ENCODE measurements around the gene CXCL5. TPM values are rescaled to one million over a fixed set of nuclear protein-coding genes. Genes with fewer than 3 reads are reported as not detected.

Gene CXCL5
- total RNA-seq, 1 donor = 0.36 TPM

GRCh38 chr4:74041418-74041817 lies 42.9 kb upstream of the CXCL5 start:
- TF ChIP-seq, protein P1, sequence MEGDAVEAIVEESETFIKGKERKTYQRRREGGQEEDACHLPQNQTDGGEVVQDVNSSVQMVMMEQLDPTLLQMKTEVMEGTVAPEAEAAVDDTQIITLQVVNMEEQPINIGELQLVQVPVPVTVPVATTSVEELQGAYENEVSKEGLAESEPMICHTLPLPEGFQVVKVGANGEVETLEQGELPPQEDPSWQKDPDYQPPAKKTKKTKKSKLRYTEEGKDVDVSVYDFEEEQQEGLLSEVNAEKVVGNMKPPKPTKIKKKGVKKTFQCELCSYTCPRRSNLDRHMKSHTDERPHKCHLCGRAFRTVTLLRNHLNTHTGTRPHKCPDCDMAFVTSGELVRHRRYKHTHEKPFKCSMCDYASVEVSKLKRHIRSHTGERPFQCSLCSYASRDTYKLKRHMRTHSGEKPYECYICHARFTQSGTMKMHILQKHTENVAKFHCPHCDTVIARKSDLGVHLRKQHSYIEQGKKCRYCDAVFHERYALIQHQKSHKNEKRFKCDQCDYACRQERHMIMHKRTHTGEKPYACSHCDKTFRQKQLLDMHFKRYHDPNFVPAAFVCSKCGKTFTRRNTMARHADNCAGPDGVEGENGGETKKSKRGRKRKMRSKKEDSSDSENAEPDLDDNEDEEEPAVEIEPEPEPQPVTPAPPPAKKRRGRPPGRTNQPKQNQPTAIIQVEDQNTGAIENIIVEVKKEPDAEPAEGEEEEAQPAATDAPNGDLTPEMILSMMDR (IDR thresholded peaks at IDR 0.05; ENCODE audit: insufficient read depth, low read length) = no peak
- H3K4me3 ChIP-seq (ENCODE audit: low read depth, low read length) = no peak overlapping the region
- DNase-seq (ENCODE audit: low read depth) = no peak

DNA sequence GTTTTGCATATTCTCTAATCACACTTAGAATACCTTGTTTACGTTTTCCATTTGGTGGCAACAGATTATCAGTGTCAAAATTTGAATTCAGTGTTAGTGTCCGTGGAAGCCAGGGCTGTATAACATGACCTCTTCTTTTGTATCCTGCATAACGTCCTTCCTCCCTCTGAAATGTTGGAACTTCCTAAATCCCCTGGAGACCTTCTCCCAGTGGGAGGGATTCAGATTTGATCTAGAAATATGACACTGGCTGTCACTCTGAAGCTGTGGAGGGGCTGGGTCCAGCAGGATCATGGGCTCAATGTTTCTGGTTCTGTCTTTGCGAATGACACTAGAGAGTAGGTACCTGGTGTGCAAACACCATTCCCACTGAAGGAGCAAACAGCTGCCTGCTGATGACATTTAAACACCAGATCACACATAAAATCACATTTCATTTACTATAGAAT lies 40.9 kb upstream of the CXCL5 start:
- DNase-seq (ENCODE audit: low read depth) = no peak
- peak overlapping the region; percentile 84 for H3K4me3 ChIP-seq (ENCODE audit: low read depth, low read length)

GRCh38 chr4:74038425-74039314 lies 40.2 kb upstream of the CXCL5 start, which contains the start of gene CXCL3:
TSS of gene CXCL3 (minus strand) at chr4:74038689. CDS start at chr4:74038611, 78 bp downstream.
- TF ChIP-seq, protein P1 (IDR thresholded peaks at IDR 0.05; ENCODE audit: insufficient read depth, low read length) = peak; percentile 24
- peak within 1 kb of the TSS; percentile 84 for H3K4me3 ChIP-seq (ENCODE audit: low read depth, low read length)
- DNase-seq (ENCODE audit: low read depth) = peak; percentile 74

More for the DNA sequence above, 40.9 kb upstream of the CXCL5 start:
- TF ChIP-seq, protein P1 (IDR thresholded peaks at IDR 0.05; ENCODE audit: insufficient read depth, low read length) = no peak

- no peak for DNase-seq (ENCODE audit: low read depth)
- TF ChIP-seq, protein P1 (IDR thresholded peaks at IDR 0.05; ENCODE audit: insufficient read depth, low read length) = no peak
- peak overlapping the region; percentile 84 for H3K4me3 ChIP-seq (ENCODE audit: low read depth, low read length)
Observed at GRCh38 chr4:74038086-74038424, 39.6 kb upstream of the CXCL5 start.

GRCh38 chr4:74037076-74037955 lies 38.8 kb upstream of the CXCL5 start:
- peak overlapping the region; percentile 84 for H3K4me3 ChIP-seq (ENCODE audit: low read depth, low read length)
- TF ChIP-seq, protein P1 (IDR thresholded peaks at IDR 0.05; ENCODE audit: insufficient read depth, low read length) = no peak
- no peak for DNase-seq (ENCODE audit: low read depth)

DNA sequence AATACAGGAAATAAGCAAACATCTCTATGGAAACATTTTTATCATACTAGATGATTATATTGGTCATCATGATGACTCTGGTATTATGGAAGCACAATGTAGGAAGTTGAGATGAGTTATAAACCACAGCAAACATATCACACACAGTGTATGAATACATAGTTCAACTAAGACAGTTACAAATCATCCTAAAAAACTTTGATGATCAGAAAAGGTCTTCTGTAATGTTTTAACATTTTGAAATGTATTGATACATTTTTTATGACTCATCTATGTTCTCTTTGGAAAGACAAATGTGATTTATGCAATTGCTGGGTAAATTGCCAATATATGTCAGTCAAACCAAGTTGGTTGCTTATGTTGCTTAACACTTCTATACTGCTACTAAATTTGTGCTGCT lies 35.3 kb upstream of the CXCL5 start:
- DNase-seq (ENCODE audit: low read depth) = peak; percentile 30
- no peak overlapping the region for H3K4me3 ChIP-seq (ENCODE audit: low read depth, low read length)
- TF ChIP-seq, protein P1 (IDR thresholded peaks at IDR 0.05; ENCODE audit: insufficient read depth, low read length) = no peak
